HG02588 (cell line): ENCODE measurements around the gene NFE2.

ENCODE experiments used
- ATAC-seq: cut with Tn5 transposase; IDR thresholded peaks from one replicate; pipeline ENCODE4 v1.9.1; 2021; ENCODE audit warnings: mild to moderate bottlenecking, moderate library complexity; ENCODE audit not compliant: unreplicated experiment

Gene NFE2

DNA sequence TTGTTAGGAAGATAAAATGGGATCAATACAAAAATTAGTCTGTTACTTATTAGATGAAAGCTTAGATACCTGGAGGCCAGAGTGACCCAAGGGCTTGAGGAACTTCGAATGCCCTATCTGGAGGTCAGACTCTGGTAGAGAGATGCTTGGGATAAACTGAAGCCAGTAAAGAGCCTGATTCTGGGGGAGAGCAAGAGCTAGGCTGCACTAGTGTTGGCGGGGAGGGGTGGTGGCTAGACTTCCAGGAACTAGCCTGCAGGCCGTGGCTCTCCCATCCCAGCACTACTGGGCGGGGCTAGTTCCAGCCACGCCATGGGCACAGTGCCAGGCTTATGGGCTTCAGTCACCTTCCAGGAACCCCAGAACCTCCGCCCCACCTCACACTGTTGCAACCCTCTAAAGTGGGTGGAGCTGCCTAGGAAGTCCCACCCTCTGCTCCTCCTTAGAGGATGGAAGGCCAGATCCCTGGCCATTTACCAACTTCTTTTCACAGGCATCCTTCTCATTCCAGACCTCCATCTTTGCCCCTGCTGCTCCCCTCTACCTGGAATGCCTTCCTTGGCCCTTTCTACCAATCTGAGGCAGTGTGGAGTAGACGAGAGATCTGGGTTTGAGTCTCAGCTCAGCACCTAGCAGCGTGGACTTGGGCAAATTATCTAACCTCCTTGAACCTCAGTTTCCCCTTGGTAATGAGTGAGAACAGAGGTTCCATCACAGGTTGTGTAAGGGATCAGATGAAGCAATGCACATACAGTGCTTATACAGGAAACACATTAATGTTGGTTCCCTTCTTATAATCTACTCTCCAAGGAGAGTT, 6.3 kb upstream of the NFE2 start:
- ATAC-seq = no peak

DNA sequence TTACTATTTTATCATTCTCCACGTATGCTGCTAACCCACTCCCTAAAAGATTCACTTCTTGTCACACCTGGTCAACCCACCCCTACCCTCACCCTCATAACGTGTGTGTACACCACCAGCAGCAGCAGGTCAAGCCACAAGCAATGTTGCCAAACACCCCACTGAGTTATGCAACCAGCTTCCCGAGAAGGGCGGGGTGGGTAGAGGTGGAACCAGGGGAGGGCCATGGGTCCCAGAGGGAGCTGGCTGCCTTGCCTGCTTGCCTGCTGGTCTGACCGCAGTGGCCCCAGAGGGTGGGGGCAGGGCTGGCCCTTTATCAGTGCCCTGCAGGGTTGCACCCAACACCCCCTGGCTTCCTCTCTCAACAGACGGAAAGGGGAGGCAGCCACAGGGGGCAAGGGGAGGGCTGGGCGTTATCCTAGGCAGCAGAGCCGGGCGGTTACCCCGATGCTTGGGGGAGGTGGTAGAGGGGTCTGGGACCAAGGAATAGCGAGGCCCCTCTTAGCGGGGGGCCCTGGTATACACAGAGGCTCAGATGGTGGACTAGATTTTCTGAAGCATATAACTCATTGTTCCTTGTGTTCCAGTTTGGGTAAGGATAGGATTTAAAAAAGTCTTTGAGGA, 3.5 kb upstream of the NFE2 start:
- ATAC-seq = no peak

DNA sequence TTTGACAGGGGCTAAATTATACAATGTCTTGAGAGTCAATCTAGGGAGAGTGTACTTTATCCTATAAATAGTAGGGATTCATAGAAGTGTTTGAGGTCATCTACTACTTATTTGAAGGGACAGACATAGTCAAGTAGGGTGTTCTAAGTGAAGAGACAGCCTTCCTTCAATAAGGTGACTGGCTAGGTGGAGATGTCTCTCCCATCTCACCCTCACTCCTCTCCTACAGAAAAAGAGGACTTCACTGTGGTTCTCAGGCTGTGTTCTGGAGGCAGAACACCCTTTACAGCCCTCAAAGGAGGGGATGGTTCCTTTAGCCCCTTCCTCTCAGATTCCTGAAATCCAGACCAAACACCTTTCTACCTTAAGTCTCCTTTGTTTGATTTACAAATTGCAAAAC, 2.8 kb upstream of the NFE2 start:
- no peak for ATAC-seq

DNA sequence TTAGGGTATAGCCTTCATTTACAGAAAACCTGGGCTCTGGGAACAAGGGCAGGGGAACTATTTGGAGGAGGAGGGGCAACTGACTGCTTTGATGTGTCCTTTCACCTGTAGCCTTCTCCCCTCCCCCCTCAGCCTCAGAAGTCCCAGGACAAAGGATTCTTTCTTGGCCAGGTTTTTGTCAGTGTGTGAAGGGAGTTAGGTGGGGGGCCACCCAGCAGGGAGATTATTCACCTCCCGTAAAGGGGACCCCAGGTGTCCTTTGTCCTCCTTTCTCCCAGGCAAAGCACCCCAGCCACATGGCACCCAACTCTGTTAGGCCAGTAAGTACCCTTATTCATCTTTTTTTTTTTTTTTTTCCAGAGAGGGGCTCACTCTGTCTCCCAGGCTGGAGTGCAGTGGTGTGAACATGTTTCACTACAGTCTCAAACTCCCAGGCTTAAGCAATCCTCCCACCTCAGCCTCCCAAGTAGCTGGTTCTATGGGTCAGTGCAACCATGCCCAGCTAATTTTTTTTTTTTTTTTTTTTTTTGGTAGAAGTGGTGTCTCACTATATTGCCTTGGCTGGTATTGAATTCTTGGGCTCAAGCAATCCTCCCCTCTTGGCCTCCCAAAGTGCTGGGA, 723 bp upstream of the NFE2 start:
- ATAC-seq = no peak

DNA sequence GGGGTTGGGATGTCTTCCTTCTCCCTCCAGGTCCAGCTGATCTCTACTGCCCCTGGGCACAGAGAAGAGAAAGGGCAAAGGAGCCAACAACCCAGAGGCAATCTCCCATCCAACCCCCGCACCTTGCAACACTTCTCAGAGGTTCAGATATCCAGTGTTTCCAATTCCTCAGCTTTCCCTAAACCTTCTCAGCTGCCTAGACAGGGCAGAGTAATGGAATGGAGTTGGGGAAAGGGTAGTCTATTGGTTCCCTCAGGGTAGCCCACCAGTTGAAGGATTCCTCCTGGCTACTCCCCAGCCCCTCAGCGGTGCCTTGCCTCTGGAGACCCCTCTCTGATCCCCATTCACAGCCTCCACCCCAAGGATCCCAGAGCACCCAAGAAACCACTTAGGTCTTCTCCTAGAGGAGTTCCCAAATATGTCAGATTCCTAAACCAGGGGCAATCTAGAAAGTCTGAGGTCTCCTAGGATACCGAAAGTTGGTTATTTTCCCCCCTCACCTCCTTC, 537 bp downstream of the NFE2 start:
- no peak for ATAC-seq

DNA sequence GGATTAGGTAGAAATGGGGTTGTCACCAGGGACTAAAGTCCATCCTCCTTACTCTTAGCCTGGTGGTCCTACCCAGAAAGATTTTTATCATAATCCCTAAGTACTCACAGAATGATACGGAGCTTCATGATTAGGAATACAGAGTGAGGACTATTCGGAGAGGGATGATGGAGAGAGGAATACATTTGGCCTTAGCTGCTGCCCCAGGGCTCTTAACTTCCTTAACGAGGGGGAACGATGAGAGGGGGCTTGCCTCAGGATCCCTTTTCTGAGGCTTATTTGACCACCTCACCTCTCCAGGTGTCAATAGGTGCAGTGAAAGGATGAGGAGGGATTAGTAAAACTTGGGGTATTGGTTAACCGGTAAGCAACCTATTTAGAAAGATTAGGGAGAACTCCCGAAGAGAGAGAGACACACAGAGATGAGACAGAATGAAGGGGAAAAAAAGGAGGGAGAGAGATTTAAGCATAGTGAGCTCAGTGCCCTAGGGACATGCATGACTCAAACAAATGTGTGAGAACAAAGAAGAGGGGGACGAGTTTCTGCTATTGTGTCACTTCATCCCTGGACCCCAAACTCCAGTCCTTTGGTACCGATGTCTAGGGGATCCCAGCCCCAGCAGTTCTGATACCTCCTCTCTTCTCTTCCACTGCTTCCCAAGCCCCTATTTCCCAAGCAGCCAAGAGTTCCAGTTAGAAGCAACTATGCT, 1.1 kb downstream of the NFE2 start:
- ATAC-seq = no peak

DNA sequence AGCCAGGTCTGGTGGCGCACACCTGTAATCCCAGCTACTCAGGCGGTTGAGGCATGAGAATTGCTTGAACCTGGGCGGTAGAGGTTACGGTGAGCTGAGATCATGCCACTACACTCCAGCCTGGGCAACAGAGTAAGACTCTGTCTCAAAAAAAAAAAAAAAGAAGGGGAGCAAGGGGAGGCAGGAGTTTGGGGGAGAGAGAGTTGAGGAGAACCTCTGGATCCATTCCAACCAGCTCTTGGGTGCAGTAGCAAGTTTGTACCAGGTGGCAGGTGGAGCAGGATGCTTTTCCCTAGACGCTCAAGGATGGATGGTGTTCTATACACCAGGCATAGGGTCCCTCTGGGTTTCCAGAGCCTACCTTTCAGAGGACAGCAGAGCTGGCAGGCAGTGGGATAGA, 1.9 kb downstream of the NFE2 start:
- ATAC-seq = no peak

DNA sequence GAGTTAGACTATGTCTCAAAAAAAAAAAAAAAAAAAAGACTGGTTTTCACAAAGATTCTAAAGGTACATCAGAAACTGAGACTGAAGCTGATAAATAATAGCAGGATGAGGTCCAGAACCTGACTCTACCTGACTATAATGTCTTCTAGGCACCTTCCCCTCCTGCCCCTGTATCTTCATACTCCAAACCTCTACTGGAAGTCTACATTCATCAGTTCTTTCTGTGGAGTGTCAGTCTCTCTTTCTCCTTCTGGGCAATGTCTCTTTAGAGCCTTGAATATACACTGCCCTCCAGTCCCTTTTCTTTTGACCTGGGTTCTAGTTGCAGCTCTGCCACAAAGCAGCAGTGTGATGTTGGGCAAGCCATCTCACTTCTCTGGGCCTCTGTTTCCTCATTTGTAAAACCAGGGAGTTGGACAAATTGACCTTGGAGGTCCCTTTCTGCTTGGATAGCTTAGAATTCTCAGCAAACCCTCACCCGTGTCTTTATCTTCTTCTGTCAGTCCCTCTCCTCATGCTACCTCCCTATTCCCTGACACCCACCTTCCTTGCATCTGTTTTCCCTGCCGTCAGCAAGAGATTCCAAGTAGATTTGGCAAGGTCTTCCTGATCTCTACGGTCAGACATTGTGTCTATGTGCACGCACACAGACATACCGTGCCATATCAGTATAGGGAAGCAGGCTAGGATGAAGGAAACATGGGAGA, 4.3 kb downstream of the NFE2 start:
- ATAC-seq = no peak

DNA sequence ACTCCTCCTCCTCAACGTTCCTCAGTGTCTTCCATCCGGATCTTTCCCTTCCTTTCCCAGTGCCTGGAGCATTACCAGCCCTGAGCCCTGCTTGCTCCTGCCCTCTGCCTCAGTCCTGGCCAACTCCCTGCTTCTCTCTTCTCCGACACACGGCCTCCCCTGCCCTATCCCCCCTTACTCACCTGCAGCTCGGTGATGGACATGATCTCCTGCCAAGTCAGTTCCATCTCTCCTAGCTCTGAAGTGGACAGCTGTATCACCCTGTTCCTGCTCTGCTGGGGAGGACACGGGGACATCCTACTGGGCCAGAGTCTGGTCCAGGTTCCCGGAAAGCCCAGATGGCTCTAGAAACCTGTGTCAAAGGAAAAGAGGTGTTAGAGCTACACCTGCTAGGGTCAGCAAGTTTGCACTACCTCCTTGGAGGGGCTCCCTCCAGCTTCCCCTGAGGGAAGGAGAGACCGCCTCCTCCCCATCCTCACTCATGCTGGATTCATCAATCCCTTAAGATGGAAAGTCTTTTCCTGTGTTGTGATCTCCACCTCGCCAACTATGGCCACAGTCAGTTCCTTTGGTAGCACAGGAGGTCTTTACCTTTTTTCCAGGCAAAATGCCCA, 5.8 kb downstream of the NFE2 start:
- ATAC-seq = no peak

DNA sequence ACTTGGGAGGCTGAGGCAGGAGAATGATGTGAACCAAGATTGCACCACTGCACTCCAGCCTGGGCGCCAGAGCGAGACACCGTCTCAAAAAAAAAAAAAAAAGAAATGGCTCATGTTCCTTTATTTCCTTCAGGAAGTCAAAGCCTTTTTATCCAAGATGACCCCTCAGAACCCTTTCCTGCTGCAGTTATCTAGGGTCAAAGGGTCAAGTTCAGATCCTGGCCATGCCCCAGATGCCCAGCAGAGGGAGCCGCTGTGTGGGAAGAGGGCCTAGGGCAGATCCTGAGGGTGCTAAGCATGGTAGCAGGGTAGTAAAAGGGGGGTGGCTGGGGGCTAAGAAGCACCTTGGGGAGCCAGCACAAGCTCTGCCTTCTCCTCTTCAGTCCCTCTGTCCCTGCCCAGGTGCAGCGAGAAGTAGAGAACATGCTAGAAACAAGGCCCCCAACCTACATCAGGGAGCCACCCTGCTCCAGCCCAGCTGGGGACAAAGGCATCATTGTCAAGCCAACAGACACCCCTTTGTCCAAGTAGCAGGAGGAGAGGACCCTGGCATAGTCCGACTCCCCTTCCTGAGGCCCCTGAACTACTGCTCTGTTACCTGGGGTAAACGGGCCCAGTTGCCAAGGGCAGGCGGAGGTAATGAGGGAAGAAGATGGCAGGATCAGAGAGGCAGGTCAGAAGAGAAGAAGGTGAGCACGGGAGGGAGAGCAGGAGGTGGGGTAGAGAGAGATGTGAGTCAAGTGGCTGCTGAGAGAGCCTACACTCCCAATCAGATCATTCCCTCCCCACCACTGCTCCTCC, 6.5 kb downstream of the NFE2 start:
- ATAC-seq = no peak

DNA sequence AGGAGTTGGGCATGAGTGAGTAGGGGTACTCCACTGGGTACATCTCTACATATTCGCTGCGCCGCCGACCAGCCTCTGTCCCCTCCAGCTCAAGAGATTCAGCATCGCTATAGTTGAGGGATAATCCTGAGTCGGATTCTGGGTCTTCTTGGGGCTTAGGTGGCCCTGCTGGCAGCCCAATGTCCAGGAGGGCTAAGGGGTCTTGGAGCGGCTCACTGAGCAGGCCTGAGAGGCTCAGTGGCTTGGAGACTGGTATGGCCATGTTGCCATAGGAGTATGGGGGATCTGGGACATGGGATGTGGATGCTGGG, 7.9 kb downstream of the NFE2 start:
- no peak for ATAC-seq

DNA sequence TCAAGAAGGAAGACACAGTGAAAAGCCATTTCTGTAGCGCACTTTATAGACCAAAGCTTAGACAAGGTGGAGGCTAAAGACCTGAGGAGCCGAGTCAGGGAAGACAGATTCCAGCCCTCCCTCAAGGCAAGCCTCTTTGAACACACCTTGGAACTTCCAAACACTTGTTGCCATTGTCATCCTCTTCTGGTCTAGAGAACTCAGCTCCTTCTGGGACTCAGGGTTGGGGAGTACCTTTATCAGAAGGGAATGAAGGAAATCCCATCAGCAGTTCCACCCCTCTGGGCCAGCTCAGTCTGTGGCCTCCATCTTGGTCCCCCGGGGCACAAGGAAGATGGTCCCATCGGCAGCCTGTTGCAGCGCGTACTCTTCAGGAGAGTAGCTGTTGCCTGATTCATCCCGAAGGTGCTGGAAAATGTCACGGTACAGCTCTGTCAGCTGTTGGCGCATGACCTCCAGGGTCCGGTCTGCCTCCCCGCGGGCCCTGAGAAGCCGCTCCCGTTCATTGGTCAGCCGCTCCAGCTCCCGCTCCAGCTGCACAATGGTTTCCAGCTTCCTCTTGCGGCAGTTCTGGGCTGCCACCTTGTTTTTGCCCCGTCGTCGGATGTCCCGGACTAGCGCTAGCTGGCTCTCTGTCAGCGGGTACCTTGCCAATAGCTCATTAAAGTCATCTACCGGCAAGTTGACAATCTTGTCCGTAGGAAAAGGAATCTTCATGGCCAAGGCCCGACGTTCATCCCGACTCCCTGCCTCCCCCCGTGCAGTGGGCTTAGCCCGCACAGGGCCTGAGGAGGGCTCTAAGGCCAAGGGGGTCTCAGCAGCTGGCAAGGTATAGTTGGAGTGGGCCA, 8.5 kb downstream of the NFE2 start:
- ATAC-seq = no peak

DNA sequence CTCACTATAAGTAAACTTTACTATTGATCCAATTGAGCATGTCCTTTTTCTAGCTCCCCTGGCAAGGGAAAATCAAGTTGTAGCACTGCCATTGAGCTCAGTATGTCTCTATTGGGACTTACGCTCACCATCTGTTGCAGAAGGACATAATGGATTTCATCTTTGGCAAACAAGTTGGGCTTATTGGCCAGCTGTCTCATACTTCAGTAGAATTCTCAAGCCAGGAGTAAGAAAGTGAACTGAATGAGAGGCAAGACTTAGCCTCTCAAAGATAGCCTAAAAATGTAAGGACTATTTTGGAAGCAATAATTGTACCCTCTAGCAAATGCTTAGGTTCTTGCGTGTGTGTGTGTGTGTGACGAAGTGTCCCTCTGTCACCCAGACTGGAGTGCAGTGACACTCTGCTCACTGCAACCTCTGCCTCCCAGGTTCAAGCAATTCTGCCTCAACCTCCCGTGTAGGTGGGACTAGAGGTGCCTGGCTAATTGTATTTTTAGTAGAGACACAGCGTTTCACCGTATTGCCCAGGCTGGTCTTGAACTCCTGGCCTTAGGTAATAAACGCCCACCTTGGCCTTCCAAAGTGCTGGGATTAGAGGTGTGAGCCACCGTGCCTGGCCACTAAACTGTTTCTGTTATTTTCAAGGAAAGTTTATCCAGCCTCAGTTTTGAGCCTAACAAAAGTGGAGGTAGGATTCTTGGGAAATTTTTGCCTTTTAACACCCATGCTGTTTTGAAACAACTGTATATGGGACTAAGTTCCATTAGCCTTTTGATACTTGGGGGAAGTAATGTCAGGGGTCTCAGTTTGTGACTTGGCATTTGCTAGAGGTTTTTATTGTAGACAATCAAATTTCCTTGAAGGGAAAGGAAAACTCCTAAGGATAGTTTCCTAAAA, 13.3 kb downstream of the NFE2 start:
- ATAC-seq = no peak

DNA sequence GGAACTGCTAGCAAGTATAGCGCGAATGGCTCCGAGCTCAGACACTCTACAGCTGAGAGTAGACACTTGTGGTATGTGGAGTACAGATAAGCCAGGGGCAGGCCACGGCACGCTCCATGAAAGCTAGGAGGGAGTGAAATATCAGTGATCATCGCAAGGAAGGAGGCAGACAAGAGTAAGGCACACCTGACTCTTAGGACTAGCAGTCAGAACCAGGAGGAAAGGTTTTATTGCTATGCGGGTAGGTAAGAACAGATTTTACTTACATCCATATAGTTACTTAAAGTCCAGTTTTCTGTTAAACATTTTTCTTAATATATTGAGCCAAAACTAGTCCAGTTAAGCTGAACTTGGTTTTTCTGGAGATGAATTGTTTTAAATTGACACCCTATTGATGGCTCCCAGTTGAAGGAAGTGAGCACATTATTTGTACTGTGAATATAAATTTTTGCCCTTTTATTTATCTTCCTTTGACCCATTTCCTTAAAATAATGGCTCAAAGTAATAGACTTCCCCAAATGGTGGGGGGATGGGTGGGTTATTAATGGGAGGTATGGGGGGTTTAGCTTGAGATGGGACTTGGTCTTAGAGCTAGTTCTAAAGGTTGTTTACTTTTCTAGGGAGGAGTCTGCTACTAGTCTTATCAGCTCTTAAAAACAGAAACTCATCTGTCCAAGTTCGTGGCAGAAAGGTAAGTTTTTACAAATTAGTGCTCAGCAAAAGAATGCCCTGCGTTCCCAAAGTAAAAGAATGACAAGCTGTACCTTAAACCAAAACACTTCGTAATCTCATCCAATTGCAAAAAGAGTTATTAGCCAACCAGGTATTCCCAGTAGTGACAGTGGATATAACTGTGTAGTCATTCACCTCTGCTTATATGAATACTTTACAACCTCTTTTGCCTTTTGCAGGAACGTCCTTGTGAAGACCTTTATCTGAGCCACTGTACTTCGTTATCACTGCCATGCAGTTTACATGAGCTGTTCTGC, 14.5 kb downstream of the NFE2 start:
- no peak for ATAC-seq

DNA sequence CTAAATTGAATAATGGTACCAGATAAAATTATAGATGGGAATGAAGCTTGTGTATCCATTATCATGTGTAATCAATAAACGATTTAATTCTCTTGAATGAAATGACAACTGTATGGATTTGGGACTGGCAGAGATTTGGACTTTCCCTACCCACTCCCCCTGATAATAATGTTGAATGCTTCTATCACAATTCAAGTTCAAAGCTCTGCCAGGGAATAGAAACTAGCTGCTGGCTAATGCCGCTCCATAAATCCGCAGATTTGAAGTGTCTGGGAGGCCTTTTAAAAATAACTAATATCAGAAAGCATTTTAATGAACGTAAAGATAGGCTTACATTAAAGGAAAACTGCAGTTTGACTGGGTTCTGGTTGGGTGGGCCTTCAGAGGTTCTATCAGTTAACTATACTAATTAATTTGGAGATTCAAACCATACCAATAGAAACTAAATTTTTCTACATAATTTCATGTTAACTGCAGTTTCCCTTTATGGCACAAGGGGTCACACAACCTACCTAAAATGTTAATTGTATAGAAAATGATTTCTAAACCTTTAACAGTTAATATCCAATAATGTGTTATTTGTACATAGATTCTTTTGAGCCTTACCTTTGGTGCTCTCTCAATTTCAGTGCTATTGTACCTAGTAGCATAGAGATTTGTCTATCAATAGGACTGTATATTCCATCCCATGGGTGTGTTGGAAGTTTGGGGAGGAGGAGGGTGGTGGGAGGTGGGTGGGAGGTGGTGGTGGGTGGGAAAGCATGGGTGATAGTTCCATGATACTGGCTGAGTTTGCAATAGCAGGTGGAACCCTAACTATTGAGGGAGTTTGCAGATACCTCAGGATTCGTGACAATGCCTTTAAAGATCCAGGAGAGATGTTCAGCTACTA, 15.4 kb downstream of the NFE2 start:
- no peak for ATAC-seq
